ENCODE measurements around the gene GINS3. TPM values are rescaled to one million over a fixed set of nuclear protein-coding genes. Genes with fewer than 3 reads are reported as not detected.
A peak's percentile ranks its signal among the peaks of the same experiment; 100 is the strongest.

GINS3 gene
- 3.6 and 5.9 TPM in 2 replicates for total RNA-seq
- polyA plus RNA-seq (2012) = 2.3 TPM

DNA sequence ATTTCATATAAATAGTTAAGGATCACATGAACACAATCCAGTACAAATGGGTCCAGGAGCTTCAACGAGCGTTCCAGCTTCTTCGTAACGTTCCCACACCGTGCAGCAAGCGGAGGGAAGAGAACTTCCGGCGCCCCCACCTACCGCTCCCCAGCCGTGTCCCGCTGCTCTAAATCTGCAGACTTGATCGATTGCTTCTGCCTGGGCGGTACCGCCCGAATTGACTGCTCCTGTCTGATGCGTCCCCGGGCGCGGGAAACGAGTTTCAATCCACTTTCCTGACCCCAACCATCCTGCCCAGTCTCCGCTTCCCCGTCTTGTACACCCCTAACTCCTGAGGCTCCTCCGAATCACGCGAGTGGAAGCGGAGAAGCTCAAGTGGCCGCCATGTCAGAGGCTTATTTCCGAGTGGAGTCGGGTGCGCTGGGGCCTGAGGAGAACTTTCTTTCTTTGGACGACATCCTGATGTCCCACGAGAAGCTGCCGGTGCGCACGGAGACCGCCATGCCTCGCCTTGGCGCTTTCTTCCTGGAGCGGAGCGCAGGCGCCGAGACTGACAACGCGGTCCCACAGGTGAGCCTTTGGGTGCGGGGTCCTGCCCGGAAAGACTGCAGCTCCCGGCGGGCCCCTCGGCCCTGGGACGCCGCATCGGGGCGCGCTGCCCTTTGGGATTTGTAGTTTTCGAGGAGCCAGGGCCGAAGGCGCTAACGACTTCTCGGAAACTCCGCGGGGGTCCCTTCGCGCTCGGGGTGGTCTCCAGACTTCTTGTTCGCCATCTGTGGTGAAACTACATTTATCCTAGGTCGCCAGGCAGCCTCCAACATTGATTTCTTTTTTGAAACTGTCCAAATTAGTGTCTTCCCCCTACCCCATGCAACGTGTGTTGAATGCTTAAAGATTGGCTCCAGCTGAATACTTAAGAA lies at the start of gene GINS3:
Gene GINS3 (plus strand): TSS at position 257 of the 923 bp plus-strand sequence. CDS start 131 bp downstream, at position 388.
- peak; percentile 93 for DNase-seq (ENCODE audit: low read depth)

DNA sequence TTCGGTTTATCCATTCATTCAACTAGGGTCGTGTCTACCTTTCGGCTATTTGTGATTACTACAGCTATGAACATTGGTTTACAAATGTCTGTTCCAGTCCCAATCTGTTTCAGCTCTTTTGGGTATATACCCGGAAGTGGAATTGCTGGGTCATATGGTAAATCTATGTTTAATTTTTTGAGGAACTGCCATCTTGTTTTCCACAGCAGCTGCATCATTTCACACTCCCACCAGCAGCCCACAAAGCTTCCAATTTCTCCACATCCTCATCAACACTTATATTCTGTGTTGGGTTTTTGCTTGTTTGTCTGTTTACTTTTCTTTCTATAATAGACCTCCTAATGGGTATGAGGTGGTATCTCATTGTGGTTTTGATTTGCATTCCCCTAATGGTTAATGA lies 48.7 kb upstream of the GINS3 start:
- peak; percentile 59 for DNase-seq (ENCODE audit: low read depth)

DNA sequence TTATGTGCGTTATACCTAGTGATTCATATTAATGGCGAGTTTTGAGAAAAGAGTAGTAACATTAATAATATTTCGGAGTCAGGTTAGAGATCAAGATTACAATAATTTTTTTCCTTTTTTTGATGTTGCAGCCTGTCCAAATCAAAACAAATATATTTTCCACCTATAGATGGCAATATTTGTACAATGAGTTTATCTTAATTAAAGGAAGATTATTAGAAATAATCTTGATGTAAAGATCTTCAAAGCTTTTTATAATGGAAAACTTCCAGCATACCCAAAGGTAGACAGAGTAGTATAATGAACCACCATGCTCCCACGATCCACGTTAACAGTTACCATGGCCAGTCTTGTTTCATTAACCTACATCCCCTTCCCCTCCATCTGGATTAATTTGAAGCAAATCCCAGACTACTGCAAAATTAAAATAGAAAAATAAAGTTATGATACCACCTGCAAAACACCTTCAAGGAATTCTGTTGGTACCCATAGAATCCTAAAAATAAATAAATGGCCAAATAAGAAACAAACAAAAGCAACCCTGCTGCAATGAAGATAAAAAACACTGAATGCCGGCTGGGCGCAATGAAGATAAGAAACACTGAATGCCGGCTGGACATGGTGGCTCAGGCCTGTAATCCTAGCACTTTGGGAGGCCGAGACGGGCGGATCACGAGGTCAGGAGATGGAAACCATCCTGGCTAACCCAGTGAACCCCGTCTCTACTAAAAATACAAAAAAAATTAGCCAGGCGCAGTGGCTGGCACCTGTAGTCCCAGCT lies 46.5 kb upstream of the GINS3 start:
- DNase-seq (ENCODE audit: low read depth) = no peak

DNA sequence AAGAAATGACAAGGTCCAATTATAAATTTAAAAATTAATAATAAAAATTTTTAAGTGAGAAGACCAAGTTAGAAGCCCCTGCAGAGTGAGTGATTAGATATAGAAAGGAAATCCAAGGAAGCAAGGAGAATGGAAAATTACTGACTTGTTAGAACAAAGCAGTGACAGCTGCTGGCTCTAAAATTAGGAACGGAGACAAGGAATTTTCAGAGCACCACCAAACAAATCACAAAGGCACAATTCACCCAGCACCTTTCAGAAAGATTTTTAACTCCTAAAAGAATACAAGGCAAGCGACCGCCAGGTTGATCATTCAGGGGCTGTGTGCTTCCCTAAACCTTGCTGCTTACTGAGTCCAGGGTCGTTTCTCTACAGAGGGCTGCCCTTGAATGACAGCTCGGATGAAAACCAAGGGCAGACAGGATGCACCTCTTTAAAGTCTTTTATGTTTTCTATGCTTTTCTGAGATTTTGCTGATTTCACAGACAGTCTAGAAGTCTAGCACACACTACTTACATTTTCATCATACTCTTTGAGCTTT lies 45.4 kb upstream of the GINS3 start:
- peak; percentile 80 for DNase-seq (ENCODE audit: low read depth)

DNA sequence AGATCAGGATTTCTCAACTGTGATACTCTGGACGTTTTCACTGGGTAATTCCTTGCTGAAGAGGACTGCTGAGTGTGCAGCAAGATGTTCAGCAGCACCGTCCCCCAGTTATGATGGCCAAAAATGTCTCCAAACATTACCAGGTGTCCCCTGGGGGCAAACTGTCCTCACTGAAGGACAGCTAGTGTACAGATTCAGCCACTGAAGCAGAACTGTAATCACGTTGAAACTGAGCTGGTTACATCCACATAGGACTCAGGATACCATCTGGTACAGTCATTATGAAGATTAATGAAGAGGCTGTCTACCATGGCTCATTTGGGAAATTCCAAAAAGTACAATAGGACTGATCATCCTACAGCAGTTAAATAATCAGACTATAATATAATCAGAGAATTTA lies 43.3 kb upstream of the GINS3 start:
- DNase-seq (ENCODE audit: low read depth) = no peak

DNA sequence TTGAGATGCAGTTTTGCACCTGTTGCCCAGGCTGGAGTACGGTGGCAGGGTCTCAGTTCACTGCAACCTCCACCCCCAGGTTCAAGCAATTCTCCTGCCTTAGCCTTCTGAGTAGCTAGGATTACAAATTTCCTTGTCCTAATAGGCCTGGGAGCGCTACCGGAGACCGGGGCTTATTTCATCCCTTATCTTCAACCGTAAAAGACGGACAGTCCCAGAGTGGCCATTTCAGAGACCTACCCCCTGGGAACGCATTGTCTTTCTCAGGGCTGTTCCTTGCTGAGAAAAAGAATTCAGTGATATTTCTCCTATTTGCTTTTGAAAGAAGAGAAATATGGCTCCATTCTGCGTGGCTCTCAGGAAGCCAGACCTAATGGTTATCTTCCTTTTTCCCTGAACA lies 39.6 kb upstream of the GINS3 start:
- no peak for DNase-seq (ENCODE audit: low read depth)

DNA sequence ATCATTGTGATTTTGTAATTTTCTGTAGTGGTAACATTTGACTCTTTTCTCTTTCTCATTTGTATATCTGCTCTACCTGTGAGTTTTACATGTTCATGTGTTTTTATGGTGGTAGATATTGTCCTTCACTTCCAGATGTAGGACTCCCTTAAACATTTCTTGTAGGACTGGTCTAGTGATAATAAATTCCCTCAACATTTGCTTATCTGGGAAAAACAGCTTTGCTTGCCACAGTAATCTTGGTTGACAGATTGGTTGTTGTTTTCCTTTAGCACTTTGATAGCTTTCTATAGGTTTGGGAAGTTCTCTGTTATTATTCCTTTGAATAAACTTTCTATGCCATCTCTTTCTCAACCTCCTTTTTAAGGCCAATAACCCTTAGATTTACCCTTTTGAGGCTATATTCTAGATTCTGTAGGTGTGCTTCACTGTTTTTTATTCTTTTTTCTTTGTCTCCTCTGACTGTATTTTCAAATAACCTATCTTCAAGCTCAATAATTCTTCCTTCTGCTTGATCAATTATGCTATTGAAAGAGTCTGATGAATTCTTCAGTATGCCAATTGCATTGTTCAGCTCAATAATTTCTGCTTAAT lies 32.1 kb upstream of the GINS3 start:
- DNase-seq (ENCODE audit: low read depth) = no peak

DNA sequence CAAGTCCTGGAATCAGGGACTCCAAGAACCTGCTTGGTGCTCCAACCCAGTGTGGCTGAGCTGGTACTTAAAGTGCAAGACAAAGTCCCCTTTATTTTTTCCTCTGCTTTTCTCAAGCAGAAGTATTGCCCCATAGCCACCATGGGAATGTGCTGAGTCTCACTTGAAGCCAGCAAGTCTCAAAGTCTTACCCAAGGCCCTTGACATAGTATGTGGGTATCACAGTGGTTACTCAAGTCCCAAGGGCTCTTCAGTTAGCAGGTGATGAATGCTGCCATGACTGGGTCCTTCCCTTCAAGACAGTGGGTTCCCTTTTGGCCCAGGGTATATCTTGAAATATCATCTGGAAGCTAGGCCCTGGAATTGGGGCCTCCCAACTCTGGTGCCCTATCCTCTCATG lies 30.5 kb upstream of the GINS3 start:
- no peak for DNase-seq (ENCODE audit: low read depth)

DNA sequence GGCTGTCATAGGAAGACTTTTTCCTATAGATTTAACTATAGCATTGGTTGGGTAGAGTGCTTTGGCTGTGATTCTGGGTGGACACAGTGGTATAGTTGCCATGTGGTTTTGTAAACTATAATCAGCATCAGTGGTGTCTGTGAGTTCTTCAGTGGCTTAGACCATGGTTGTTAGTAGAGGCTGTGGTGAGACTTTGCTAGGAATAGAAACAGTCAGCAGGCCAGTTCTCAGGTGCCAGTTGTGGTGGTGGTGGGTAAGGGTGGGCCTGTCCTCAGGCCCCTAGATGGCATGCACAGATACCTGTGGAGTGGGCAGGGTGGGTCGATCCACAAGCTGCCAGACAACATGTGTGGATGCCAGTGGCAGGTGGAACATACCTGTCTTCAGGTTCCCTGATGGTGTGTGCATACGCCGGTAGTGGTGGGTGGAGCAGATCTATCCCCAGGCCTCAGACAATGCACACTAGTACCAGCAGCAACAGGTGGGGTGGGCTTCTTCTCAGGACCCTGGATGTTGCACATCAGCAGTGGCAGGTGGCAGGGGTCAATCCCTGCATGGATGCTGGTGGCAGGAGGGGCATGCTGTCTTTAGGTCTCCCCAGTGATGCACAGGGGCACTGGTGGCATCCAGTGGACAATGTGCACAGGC lies 28.4 kb upstream of the GINS3 start:
- peak; percentile 66 for DNase-seq (ENCODE audit: low read depth)

DNA sequence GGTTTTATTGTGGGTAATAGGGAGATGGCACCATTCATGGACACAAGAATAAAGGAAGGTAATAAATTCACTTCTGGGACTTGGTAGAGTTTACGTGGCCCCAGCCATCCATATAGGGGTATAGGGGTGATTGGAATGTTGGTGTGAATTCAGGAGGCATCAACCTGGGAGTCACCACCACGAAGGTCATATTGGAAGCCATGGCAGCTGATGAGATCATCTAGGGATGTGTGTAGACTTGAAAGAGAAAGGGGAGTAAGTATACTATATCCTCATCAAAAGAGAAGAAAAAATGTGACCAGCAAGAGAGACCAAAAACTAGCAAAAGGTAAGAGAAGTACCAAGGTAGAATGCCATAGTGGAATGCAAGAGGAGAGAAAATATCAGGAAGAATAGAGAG lies 26.6 kb upstream of the GINS3 start:
- DNase-seq (ENCODE audit: low read depth) = no peak

DNA sequence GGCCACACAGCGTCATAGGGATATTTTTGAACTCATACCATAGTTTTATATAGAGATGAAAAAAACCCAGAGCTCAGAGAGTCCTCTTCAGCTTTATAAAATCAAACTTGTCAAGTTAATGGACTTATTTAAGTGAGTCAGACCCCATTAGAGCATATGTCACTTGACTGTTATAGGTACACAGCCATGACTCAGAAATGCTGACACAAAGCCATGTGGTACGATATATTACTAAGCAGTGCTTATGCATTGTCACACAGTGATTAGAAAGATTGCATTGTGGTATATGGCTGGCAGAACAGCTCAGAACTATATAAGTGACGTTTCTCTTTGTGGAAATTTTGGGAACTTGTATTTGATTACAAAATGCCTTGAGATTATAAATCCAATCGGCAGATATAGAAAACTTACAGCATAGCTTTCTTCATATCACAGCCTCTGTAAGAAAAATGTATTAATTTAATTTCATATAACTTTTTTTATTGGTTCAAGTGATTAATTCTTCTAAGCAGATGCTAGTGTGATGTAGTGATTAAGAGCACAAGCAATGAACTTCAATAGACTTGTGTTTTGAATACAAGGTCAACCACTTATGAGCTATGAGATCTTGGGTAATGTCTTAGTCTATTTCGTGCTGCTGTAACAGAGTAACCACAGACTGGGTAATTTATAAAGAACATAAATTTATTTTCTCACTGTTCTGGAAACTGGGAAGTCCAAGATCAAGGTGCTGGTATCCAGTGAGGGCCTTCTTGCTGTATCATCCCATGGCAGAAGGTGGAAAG lies 25.8 kb upstream of the GINS3 start:
- DNase-seq (ENCODE audit: low read depth) = no peak

DNA sequence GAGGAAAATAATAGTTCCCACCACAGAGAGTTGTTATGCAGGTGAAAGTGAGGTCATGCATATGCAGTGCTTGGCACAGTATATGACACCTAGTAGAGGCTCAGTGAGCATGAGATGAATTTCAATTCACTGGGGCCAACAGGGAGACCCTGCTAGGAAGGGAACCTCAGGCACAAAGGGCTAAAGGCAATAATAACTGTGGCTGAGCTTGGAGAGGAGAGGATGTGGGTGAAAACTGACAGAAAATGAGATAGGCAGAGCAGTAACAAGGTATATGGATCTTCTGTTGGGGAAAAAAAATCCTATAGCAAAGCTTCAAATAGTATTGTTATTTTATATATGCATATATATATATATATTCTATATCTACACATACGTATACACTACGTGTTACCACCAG lies 25.0 kb upstream of the GINS3 start:
- no peak for DNase-seq (ENCODE audit: low read depth)

DNA sequence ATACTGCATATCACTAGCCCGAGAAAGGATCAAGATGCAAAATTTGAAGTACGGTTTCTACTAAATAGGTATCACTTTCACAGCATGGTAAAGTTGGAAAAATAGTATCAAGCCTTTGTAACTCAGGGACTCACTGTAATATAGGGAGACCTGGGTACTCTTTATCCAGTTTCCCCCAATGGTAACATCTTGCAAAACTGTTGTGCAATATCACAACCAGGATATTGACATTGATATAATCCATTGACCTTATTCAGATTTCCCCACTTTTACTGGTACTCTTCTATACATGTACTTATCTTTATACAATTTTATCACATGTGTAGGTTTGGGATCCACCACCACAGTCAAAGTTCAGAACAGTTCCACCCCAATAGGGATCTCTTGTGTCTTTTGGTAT lies 20.4 kb upstream of the GINS3 start:
- DNase-seq (ENCODE audit: low read depth) = no peak

DNA sequence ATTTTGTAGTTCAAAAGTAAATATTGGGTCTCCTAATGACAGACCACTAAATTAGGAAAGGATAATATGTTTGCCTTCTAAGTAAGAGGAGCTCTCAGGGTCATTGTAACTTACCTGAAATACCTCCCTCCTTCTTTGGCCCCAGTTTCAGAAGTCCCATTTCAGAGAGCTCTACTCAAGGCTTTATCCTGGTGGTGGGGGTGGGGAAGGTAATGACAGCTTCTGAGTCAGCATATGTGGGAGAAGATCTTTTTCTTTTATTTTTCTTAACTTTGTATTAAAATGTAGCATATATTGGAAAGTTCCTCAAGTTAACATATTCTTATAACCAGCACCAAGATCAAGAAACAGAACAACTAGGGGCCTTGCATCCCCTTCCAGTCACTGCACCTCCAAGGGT lies 16.9 kb upstream of the GINS3 start:
- no peak for DNase-seq (ENCODE audit: low read depth)

DNA sequence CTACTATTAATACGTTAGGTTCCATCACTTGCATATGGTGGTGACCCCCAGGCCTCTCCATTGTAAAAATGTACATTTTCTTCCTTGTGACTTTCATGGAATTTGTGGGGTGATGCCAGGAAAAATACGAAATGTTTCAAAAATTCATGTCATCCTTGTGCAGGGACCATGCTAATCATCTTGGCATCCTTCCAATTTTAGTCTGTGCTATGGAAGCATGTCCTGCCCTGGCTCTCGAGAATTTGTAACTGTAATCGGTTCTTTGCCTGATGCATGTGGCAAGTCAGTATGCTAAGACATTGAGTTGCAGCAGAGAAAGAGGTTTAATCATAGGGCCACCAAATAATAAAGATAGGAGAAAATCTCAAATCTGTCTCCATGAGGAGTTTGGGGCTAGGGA lies 14.3 kb upstream of the GINS3 start:
- no peak for DNase-seq (ENCODE audit: low read depth)

DNA sequence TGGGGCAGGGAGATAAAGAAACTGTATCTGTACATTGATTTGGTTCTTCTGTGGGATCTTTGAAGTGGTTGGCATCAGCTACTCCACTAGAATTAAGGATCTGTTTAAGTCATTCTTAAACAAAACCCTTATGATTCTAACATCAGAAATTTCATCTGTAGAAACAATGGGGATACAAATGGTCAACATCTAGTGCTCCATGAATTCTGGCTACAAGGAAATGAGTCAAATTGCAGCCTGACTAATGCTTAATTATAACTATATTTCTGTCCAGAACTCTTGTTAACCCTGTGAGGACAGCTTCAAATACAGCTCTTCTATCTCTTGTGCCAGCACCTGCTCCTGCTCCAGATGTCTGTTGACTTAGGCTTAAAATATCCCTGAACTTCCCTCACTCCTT lies 13.9 kb upstream of the GINS3 start:
- DNase-seq (ENCODE audit: low read depth) = no peak

DNA sequence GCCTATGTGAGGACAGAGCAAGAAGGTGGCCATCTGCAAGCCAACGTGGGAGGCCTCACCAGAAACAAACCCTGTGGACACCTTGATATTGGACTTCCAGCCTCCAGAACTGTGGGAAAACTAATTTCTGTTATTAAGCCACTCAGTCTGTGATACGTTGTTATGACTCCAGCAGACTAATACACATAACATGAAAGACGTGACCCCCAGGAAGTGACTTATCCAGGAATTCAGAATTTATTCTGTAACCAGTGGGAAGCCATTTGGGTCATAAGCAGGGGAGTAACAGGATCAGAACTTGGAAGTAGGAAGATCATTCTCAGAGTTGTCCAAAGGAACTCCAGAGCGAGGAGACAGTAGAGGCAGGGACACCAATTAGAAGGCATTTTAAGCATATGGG lies 12.5 kb upstream of the GINS3 start:
- no peak for DNase-seq (ENCODE audit: low read depth)

DNA sequence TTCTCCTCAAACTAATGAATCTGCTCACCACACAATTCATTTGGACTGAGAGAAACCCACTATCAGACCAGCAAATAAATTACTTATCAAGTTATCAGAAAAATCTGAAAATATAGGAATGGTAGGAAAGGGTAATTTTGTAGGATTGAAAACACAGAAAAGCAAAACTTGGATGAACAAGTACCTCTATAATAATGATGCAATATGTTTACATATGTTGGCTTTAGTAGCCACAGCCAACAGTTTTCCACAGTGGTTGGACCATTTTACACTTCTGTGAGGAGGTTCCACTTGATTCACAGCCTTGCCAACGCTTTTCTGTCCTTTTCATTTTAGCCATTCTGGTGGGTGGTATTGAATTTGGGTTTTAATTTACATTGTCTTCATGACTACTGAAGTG lies 10.6 kb upstream of the GINS3 start:
- no peak for DNase-seq (ENCODE audit: low read depth)

DNA sequence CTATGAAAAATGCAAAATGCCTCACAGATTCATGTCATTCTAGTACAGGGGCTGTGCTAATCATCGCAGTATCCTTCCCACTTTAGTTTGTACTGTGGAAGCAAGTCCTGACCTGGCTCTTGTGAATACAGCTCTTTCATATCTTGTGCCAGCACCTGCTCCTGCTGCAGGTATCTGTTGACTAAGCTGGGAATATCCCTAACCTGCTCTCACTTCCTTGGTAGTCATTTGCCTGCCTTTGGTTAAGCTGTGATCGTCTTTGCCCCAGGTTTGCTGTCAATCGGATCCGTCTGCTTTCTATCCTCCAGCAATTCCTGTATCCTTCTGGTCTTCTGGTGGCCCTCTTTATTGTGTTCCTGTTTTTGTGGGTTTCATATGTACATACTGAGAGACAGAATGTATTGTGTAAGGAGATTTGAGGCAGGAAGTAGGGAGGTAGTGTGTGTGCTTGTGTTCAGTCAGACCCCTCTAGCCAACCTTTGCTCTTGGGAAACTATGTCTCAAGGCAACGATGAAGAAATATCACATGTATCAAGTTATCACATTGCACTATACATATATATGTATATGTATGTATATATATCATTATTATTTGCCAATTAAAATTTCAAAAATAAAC lies 7.7 kb upstream of the GINS3 start:
- no peak for DNase-seq (ENCODE audit: low read depth)

DNA sequence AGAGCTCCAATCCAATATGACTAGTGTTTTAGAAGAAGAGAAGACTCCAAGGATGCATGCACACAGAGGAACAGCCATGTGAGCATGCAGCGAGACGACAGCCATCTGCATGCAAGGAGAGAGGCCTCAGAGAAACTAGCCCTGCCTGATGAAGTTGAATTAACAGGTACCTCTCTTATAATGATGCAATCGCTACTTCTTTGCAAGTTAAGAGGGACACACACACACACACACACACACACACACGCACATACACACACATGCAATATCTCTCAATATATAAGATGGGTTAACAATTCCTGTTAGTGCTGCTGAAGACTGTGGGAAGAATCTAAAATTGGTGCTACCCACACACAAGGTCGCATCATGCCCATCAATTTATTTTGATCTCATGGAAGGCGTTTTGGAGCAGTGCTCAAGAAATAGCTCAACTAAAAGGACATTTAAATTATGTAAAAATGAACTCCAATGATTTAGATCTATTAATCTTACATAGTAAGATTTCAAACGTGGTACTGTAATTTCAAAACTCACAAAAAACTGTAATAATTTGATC lies 7.0 kb upstream of the GINS3 start:
- no peak for DNase-seq (ENCODE audit: low read depth)

Data from myocyte (in vitro differentiated cells).